Measurements from ENCODE around the gene ZC3HAV1.

GRCh38 chr7:139104091-139104450 lies 5.4 kb downstream of the ZC3HAV1 start:
- TF ChIP-seq CTCF (IDR thresholded peaks at IDR 0.05; ENCODE audit: low read length) (no peak), EZH2phosphoT487 (IDR thresholded peaks at IDR 0.05; ENCODE audit: low read length) (no peak), EZH2 (optimal IDR thresholded peaks at IDR 0.05; ENCODE audit: low read depth, low read length) (no peak)

All from MM.1S (cell line).